Neural progenitor cell (in vitro differentiated cells): ENCODE measurements around the gene CDK13. TPM values are rescaled to one million over a fixed set of nuclear protein-coding genes. Genes with fewer than 3 reads are reported as not detected.
"Not testable (repeated sequence)": the region's sequence is repeated elsewhere in the genome, so short reads cannot be mapped to it uniquely, and the experiment has no call there.

Experiments used
- DNase-seq: peaks from one replicate; pipeline ENCODE4 v3.0.0-alpha.2; 2016; ENCODE audit warnings: low spot score
- H2AFZ ChIP-seq: fragments of 200-600 bp; sonication (generic); replicated peaks from 2 replicates; pipeline ENCODE4 v1.6.1; 2016; ENCODE audit warnings: antibody characterized with exemption
- H3F3A ChIP-seq: fragments of 200-600 bp; sonication (generic); 2 replicates; pipeline ENCODE4 v1.6.1; 2016; ENCODE audit warnings: antibody characterized with exemption, low read depth
- H3K27ac ChIP-seq: fragments of 200-600 bp; sonication (generic); 2 replicates; pipeline ENCODE4 v1.5.1; 2016; ENCODE audit warnings: mild to moderate bottlenecking
- H3K27me3 ChIP-seq: fragments of 200-600 bp; sonication (generic); 2 replicates; pipeline ENCODE4 v1.6.1; 2016; ENCODE audit warnings: mild to moderate bottlenecking, moderate library complexity
- H3K36me3 ChIP-seq: fragments of 200-600 bp; sonication (generic); 2 replicates; pipeline ENCODE4 v1.5.1; 2016
- H3K4me1 ChIP-seq: fragments of 200-600 bp; sonication (generic); 2 replicates; pipeline ENCODE4 v1.6.1; 2016; ENCODE audit warnings: mixed run types
- H3K4me2 ChIP-seq: fragments of 200-600 bp; sonication (generic); 2 replicates; pipeline ENCODE4 v1.6.1; 2016
- H3K4me3 ChIP-seq: fragments of 200-600 bp; sonication (generic); 2 replicates; pipeline ENCODE4 v1.5.1; 2016
- H3K79me2 ChIP-seq: fragments of 200-600 bp; sonication (generic); 2 replicates; pipeline ENCODE4 v1.6.1; 2016; ENCODE audit warnings: low read depth
- H3K9ac ChIP-seq: fragments of 200-600 bp; sonication (generic); 2 replicates; pipeline ENCODE4 v1.6.1; 2016
- H3K9me3 ChIP-seq: fragments of 200-600 bp; sonication (generic); 2 replicates; pipeline ENCODE4 v1.5.1; 2016; ENCODE audit warnings: low read depth
- H4K20me1 ChIP-seq: fragments of 200-600 bp; sonication (generic); 2 replicates; pipeline ENCODE4 v1.6.1; 2016; ENCODE audit warnings: low read depth
- H3K27ac Mint-ChIP-seq: 3 replicates; pipeline ENCODE4 v1.8.0; 2021; ENCODE audit warnings: mixed read lengths
- H3K27me3 Mint-ChIP-seq: 2 replicates; pipeline ENCODE4 v1.8.0; 2022; ENCODE audit warnings: low read depth, mild to moderate bottlenecking, inconsistent platforms, moderate library complexity, mixed read lengths; ENCODE audit not compliant: insufficient read depth
- H3K36me3 Mint-ChIP-seq: 3 replicates; pipeline ENCODE4 v1.8.0; 2021; ENCODE audit warnings: mixed read lengths
- H3K4me1 Mint-ChIP-seq: 3 replicates; pipeline ENCODE4 v1.8.0; 2021; ENCODE audit warnings: mixed read lengths
- H3K4me3 Mint-ChIP-seq: 3 replicates; pipeline ENCODE4 v1.8.0; 2021; ENCODE audit warnings: mild to moderate bottlenecking, moderate library complexity, mixed read lengths
- H3K9me3 Mint-ChIP-seq: 3 replicates; pipeline ENCODE4 v1.8.0; 2020; ENCODE audit warnings: mixed read lengths
- CTCF ChIP-seq: fragments of 200-600 bp; sonication (generic); IDR thresholded peaks from 2 replicates; pipeline ENCODE4 v1.5.1; 2017; ENCODE audit warnings: antibody characterized with exemption, mild to moderate bottlenecking
- EZH2 ChIP-seq: fragments of 200-600 bp; sonication (generic); IDR thresholded peaks from 2 replicates; pipeline ENCODE4 v1.6.1; 2017; ENCODE audit warnings: antibody characterized with exemption, mild to moderate bottlenecking, moderate library complexity
- EZH2phosphoT487 ChIP-seq: fragments of 200-600 bp; sonication (generic); IDR thresholded peaks from 2 replicates; pipeline ENCODE4 v1.6.1; 2017; ENCODE audit warnings: antibody characterized with exemption
- total RNA-seq: library from RNA; depleted of rRNA; stranded (reverse); fragments of >200 nt; gene quantifications from 2 replicates; pipeline ENCODE4 v1.2.3, GENCODE V29; 2015; ENCODE audit warnings: low replicate concordance

CDK13 gene
- total RNA-seq, 1 donor from 2014 or later, result 75.5 TPM

- Mint-ChIP-seq H3K27ac (no peak overlapping the region), H3K4me1 (no peaks in the 10 kb centered on the region), H3K27me3 (peaks cover 2% of the 10 kb centered on the region), H3K36me3 (no peaks in the 10 kb centered on the region), H3K9me3 (peaks cover 14% of the 10 kb centered on the region), H3K4me3 (no peak overlapping the region)
- no peaks in the 10 kb centered on the region for H4K20me1 ChIP-seq
- no peak for DNase-seq
- no peaks in the 10 kb centered on the region for H3K9me3 ChIP-seq
- H3K4me3 ChIP-seq, result no peak overlapping the region
- no peaks in the 10 kb centered on the region for H3K79me2 ChIP-seq
- no peaks in the 10 kb centered on the region for H3K36me3 ChIP-seq
- no peak overlapping the region for H3K27ac ChIP-seq
- H2AFZ ChIP-seq, result peak overlapping the region; percentile 42
- H3K4me2 ChIP-seq, result no peak overlapping the region
- H3K27me3 ChIP-seq, result no peaks in the 10 kb centered on the region
- TF ChIP-seq EZH2phosphoT487 (no peak), CTCF (no peak), EZH2 (no peak)
- no peaks in the 10 kb centered on the region for H3K4me1 ChIP-seq
- H3K9ac ChIP-seq, result no peak overlapping the region
- H3F3A ChIP-seq, result no peaks in the 10 kb centered on the region
Measured at GRCh38 chr7:39909526-39909925, 40.5 kb upstream of the CDK13 start.

- no peak overlapping the region for H3K27ac ChIP-seq
- H3K79me2 ChIP-seq, result no peaks in the 10 kb centered on the region
- Mint-ChIP-seq H3K27ac (no peak overlapping the region), H3K27me3 (peaks cover 2% of the 10 kb centered on the region), H3K4me1 (no peaks in the 10 kb centered on the region), H3K36me3 (no peaks in the 10 kb centered on the region), H3K9me3 (peaks cover 14% of the 10 kb centered on the region), H3K4me3 (no peak overlapping the region)
- H3K9ac ChIP-seq, result no peak overlapping the region
- no peak for DNase-seq
- H4K20me1 ChIP-seq, result no peaks in the 10 kb centered on the region
- H3K4me3 ChIP-seq, result no peak overlapping the region
- H2AFZ ChIP-seq, result peak overlapping the region; percentile 42
- no peaks in the 10 kb centered on the region for H3F3A ChIP-seq
- no peaks in the 10 kb centered on the region for H3K9me3 ChIP-seq
- no peaks in the 10 kb centered on the region for H3K4me1 ChIP-seq
- no peak overlapping the region for H3K4me2 ChIP-seq
- no peak for TF ChIP-seq EZH2phosphoT487
- TF ChIP-seq CTCF, result no peak
- no peak for TF ChIP-seq EZH2
- no peaks in the 10 kb centered on the region for H3K27me3 ChIP-seq
- H3K36me3 ChIP-seq, result no peaks in the 10 kb centered on the region
Measured at GRCh38 chr7:39910108-39910869, 39.8 kb upstream of the CDK13 start.

GRCh38 chr7:39911167-39911566 lies 38.9 kb upstream of the CDK13 start:
- Mint-ChIP-seq H3K4me1 (no peaks in the 10 kb centered on the region), H3K9me3 (peaks cover 14% of the 10 kb centered on the region), H3K27me3 (peaks cover 2% of the 10 kb centered on the region), H3K27ac (no peak overlapping the region), H3K4me3 (no peak overlapping the region), H3K36me3 (no peaks in the 10 kb centered on the region)
- no peak for DNase-seq
- no peak overlapping the region for H3K9ac ChIP-seq
- H3K4me2 ChIP-seq, result no peak overlapping the region
- no peaks in the 10 kb centered on the region for H3K27me3 ChIP-seq
- no peak overlapping the region for H3K27ac ChIP-seq
- H3F3A ChIP-seq, result no peaks in the 10 kb centered on the region
- no peak overlapping the region for H2AFZ ChIP-seq
- H3K9me3 ChIP-seq, result no peaks in the 10 kb centered on the region
- H3K36me3 ChIP-seq, result no peaks in the 10 kb centered on the region
- TF ChIP-seq EZH2phosphoT487 (no peak), EZH2 (no peak), CTCF (no peak)
- H3K4me1 ChIP-seq, result no peaks in the 10 kb centered on the region
- no peaks in the 10 kb centered on the region for H3K79me2 ChIP-seq
- H4K20me1 ChIP-seq, result no peaks in the 10 kb centered on the region
- H3K4me3 ChIP-seq, result no peak overlapping the region

- H3K4me2 ChIP-seq, H3K27me3 Mint-ChIP-seq, H3K36me3 ChIP-seq, H3F3A ChIP-seq, H3K36me3 Mint-ChIP-seq, H3K4me1 ChIP-seq, H3K9ac ChIP-seq, H3K27ac ChIP-seq, H4K20me1 ChIP-seq, H2AFZ ChIP-seq, H3K27ac Mint-ChIP-seq, H3K9me3 Mint-ChIP-seq, H3K4me1 Mint-ChIP-seq, H3K4me3 Mint-ChIP-seq, H3K9me3 ChIP-seq, H3K27me3 ChIP-seq, H3K79me2 ChIP-seq, H3K4me3 ChIP-seq, DNase-seq: not testable (repeated sequence)
Measured at GRCh38 chr7:39915847-39916246, 34.2 kb upstream of the CDK13 start.
